Erythroblast (primary cell): ENCODE data around the gene ZYG11A.

Experiments used
- GATA1 ChIP-seq: IDR thresholded peaks from 2 replicates; pipeline ENCODE4 v1.6.1; 2011; ENCODE audit warnings: low read depth, mild to moderate bottlenecking, control low read depth, low read length, moderate library complexity
- POLR2A ChIP-seq: IDR thresholded peaks from 2 replicates; pipeline ENCODE4 v1.6.1; 2011; ENCODE audit warnings: mild to moderate bottlenecking, low read length

GRCh38 chr1:52795464-52795863 lies 47.1 kb upstream of the ZYG11A start:
- no peak for TF ChIP-seq POLR2A
- TF ChIP-seq GATA1, result no peak
